Astrocyte (in vitro differentiated cells and primary cell): Measurements from ENCODE around the gene ORMDL3. TPM values are rescaled to one million over a fixed set of nuclear protein-coding genes. Genes with fewer than 3 reads are reported as not detected.

ENCODE experiments used
- DNase-seq: peaks from one replicate; pipeline ENCODE4 v3.0.0-alpha.2; 2010; ENCODE audit warnings: low read depth
- FAIRE-seq: peaks from 2 replicates; lab custom pipeline; 2011; peaks lifted over from hg19 to GRCh38; lab: Jason Lieb, UNC
- H2AFZ ChIP-seq: 2 replicates; pipeline ENCODE4 v1.6.0; 2012; ENCODE audit warnings: low read depth, low read length, inconsistent platforms
- H3K27ac ChIP-seq: 2 replicates; pipeline ENCODE4 v1.5.1; 2011; ENCODE audit warnings: low read depth, low read length, inconsistent platforms
- H3K27me3 ChIP-seq: 2 replicates; pipeline ENCODE4 v1.6.0; 2011; ENCODE audit warnings: low read length, inconsistent platforms; ENCODE audit not compliant: insufficient read depth
- H3K36me3 ChIP-seq: 2 replicates; pipeline ENCODE4 v1.5.1; 2011; ENCODE audit warnings: low read length, inconsistent platforms; ENCODE audit not compliant: insufficient read depth
- H3K4me1 ChIP-seq: 2 replicates; pipeline ENCODE4 v1.5.1; 2011; ENCODE audit warnings: low read length, inconsistent platforms; ENCODE audit not compliant: insufficient read depth
- H3K4me2 ChIP-seq: 2 replicates; pipeline ENCODE4 v1.6.0; 2012; ENCODE audit warnings: low read length, inconsistent platforms
- H3K4me3 ChIP-seq: 2 replicates; pipeline ENCODE4 v1.5.1; 2011; ENCODE audit warnings: low read depth, mild to moderate bottlenecking, low read length, inconsistent platforms; ENCODE audit not compliant: insufficient read depth
- H3K79me2 ChIP-seq: 2 replicates; pipeline ENCODE4 v1.6.0; 2012; ENCODE audit warnings: mild to moderate bottlenecking, low read length, inconsistent platforms; ENCODE audit not compliant: insufficient read depth
- H3K9ac ChIP-seq: 2 replicates; pipeline ENCODE4 v1.6.0; 2012; ENCODE audit warnings: mild to moderate bottlenecking, low read length, inconsistent platforms
- H3K9me3 ChIP-seq: 2 replicates; pipeline ENCODE4 v1.5.1; 2012; ENCODE audit warnings: low read depth, mild to moderate bottlenecking, low read length, inconsistent platforms; ENCODE audit not compliant: insufficient read depth
- H4K20me1 ChIP-seq: 2 replicates; pipeline ENCODE4 v1.6.0; 2012; ENCODE audit warnings: low read length, inconsistent platforms; ENCODE audit not compliant: insufficient read depth
- H3K27ac Mint-ChIP-seq: one replicate; pipeline ENCODE4 v1.8.0; 2021; ENCODE audit warnings: mild to moderate bottlenecking, mixed read lengths; ENCODE audit not compliant: unreplicated experiment
- H3K27me3 Mint-ChIP-seq: one replicate; pipeline ENCODE4 v1.8.0; 2021; ENCODE audit warnings: low read depth, mixed read lengths; ENCODE audit not compliant: unreplicated experiment
- H3K36me3 Mint-ChIP-seq: one replicate; pipeline ENCODE4 v1.8.0; 2021; ENCODE audit warnings: low read depth, mixed read lengths; ENCODE audit not compliant: unreplicated experiment
- H3K4me1 Mint-ChIP-seq: one replicate; pipeline ENCODE4 v1.8.0; 2021; ENCODE audit warnings: low read depth, mixed read lengths; ENCODE audit not compliant: unreplicated experiment
- H3K4me3 Mint-ChIP-seq: one replicate; pipeline ENCODE4 v1.8.0; 2021; ENCODE audit warnings: mild to moderate bottlenecking, moderate library complexity, mixed read lengths; ENCODE audit not compliant: unreplicated experiment
- H3K9me3 Mint-ChIP-seq: one replicate; pipeline ENCODE4 v1.8.0; 2021; ENCODE audit warnings: mild to moderate bottlenecking, mixed read lengths; ENCODE audit not compliant: unreplicated experiment
- EZH2 ChIP-seq: IDR thresholded peaks from 2 replicates; pipeline ENCODE4 v1.6.1; 2012; ENCODE audit warnings: mild to moderate bottlenecking, low read length, inconsistent platforms; ENCODE audit not compliant: insufficient read depth
- total RNA-seq: library from RNA; stranded (reverse); gene quantifications from 2 replicates; pipeline ENCODE4 v1.2.1, GENCODE V29; 2021
- TF ChIP-seq, protein P1 (sequence below): IDR thresholded peaks from 2 replicates; pipeline ENCODE4 v1.5.1; 2011; ENCODE audit warnings: low read depth, mild to moderate bottlenecking, inconsistent platforms, low read length, moderate library complexity; ENCODE audit not compliant: insufficient read depth

ORMDL3 gene
- total RNA-seq, 1 donor from 2014 or later = 65.3 TPM

DNA sequence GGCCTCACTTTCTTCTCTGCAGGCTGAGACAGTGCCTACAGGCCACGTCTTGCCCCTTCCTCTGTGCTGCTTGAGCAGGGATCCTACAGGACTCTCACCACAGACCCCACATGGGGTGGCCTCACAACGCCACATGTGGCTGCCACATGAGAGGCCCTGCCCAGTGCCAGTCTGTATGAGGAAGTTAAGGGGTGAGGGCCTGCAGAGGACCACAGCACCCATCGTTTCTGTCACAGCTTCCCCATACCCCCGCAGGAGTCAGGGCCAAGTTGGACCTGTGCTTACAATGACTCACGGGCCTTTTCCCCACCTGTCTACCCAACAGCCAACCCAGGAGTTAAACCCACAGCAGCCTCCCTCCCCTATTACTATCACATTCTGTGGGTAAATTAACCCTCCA is 6.1 kb downstream of the ORMDL3 start:
- Mint-ChIP-seq H3K4me1 (peaks cover 9% of the 10 kb centered on the region), H3K9me3 (no peaks in the 10 kb centered on the region), H3K27me3 (no peaks in the 10 kb centered on the region), H3K27ac (no peak overlapping the region), H3K4me3 (no peak overlapping the region), H3K36me3 (peaks cover 38% of the 10 kb centered on the region)
- Histone ChIP-seq H2AFZ (no peak overlapping the region), H3K79me2 (peaks cover 35% of the 10 kb centered on the region), H3K27ac (no peak overlapping the region), H3K9me3 (no peaks in the 10 kb centered on the region), H3K9ac (no peak overlapping the region), H3K36me3 (peaks cover 25% of the 10 kb centered on the region), H3K4me2 (no peak overlapping the region), H4K20me1 (peaks cover 63% of the 10 kb centered on the region), H3K4me3 (no peak overlapping the region), H3K27me3 (no peaks in the 10 kb centered on the region), H3K4me1 (peaks cover 22% of the 10 kb centered on the region)
- no peak for DNase-seq
- FAIRE-seq = no peak
- TF ChIP-seq, protein P1, sequence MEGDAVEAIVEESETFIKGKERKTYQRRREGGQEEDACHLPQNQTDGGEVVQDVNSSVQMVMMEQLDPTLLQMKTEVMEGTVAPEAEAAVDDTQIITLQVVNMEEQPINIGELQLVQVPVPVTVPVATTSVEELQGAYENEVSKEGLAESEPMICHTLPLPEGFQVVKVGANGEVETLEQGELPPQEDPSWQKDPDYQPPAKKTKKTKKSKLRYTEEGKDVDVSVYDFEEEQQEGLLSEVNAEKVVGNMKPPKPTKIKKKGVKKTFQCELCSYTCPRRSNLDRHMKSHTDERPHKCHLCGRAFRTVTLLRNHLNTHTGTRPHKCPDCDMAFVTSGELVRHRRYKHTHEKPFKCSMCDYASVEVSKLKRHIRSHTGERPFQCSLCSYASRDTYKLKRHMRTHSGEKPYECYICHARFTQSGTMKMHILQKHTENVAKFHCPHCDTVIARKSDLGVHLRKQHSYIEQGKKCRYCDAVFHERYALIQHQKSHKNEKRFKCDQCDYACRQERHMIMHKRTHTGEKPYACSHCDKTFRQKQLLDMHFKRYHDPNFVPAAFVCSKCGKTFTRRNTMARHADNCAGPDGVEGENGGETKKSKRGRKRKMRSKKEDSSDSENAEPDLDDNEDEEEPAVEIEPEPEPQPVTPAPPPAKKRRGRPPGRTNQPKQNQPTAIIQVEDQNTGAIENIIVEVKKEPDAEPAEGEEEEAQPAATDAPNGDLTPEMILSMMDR = no peak
- TF ChIP-seq EZH2 = no peak

DNA sequence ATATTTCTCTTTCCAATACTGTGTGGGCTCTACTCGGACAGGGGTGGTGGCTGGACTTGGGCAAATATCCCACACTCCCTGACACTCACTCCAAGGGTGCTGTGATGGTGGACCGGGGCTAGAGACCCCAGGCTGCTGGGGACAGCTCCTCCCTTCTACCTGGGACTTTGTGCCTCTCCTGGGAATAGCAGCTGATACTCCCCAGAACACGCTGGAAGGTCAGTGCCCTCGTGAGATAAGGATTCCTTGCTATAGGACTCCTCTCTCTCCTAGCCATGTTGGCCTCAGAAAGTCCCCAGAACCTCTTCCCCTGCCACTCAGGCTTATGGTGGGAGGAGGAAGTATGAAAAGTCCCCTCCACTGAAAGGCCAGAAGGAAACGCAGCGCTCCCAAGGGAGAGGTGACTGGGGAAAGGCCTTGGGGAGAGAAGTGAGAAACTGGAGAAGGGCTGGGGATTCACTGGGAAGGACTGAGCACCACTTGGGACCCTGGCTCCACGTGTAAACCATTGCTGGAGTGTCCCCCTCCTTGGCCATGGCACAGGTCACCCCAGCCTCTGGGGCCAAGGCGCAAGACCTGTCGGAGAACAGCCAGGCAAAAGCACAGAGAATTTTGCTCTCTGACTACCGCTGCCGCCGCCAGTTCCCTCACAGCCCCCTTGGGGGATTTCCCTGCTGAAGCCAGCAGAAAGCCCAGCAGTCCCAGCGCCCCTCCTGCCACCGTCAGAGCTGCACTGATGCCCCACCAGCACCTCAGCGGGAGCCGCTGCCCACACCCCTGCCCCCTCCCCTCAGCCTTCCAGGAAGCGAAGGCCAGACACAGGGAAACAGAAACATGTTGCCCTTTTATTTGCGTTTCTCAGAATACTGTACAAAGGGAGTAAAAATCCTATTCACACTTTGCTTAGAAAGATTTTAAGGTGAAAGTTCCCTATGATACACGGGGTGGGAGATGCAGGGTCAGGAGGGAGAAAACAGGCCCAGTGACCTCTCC is 6.9 kb downstream of the ORMDL3 start:
- H3K36me3 Mint-ChIP-seq = peaks cover 38% of the 10 kb centered on the region
- no peaks in the 10 kb centered on the region for H3K9me3 ChIP-seq

More for the DNA sequence above, 6.9 kb downstream of the ORMDL3 start:
- Histone ChIP-seq H3K4me3 (no peak overlapping the region), H3K9ac (no peak overlapping the region), H3K4me2 (no peak overlapping the region), H3K4me1 (peaks cover 14% of the 10 kb centered on the region), H3K27me3 (no peaks in the 10 kb centered on the region), H3K79me2 (peaks cover 27% of the 10 kb centered on the region), H3K36me3 (peaks cover 25% of the 10 kb centered on the region), H2AFZ (no peak overlapping the region), H3K27ac (no peak overlapping the region), H4K20me1 (peaks cover 55% of the 10 kb centered on the region)
- H3K27ac Mint-ChIP-seq = no peak overlapping the region
- H3K4me1 Mint-ChIP-seq = peaks cover 9% of the 10 kb centered on the region
- H3K4me3 Mint-ChIP-seq = no peak overlapping the region
- H3K27me3 Mint-ChIP-seq = no peaks in the 10 kb centered on the region
- TF ChIP-seq EZH2 = no peak
- TF ChIP-seq, protein P1 = no peak
- DNase-seq = no peak
- H3K9me3 Mint-ChIP-seq = no peaks in the 10 kb centered on the region
- no peak for FAIRE-seq
